ENCODE data around the gene SMPD4.
"Not testable (repeated sequence)": the region's sequence is repeated elsewhere in the genome, so short reads cannot be mapped to it uniquely, and the experiment has no call there.

DNA sequence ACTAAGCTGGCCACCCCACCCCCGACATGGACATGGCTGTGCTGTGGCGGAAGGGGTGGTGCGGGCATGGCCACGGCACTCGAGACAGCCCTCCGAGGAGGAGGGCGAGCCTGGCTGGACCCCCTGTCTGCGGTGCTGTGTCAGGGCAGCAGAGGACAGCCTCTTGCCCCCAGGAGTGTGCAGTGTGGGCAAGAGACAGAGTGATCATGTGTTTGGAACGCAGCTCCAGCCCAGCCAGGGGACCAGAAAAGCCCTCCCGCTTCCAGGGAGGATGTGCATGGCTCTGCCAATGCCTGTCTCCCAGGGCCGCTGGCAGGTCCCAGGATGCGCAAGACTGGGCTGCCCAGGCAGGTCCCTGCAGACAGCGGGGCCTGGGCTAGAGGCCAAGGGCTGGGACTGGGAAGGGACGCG is 42.6 kb downstream of the SMPD4 start:
- TF ChIP-seq, protein P1, sequence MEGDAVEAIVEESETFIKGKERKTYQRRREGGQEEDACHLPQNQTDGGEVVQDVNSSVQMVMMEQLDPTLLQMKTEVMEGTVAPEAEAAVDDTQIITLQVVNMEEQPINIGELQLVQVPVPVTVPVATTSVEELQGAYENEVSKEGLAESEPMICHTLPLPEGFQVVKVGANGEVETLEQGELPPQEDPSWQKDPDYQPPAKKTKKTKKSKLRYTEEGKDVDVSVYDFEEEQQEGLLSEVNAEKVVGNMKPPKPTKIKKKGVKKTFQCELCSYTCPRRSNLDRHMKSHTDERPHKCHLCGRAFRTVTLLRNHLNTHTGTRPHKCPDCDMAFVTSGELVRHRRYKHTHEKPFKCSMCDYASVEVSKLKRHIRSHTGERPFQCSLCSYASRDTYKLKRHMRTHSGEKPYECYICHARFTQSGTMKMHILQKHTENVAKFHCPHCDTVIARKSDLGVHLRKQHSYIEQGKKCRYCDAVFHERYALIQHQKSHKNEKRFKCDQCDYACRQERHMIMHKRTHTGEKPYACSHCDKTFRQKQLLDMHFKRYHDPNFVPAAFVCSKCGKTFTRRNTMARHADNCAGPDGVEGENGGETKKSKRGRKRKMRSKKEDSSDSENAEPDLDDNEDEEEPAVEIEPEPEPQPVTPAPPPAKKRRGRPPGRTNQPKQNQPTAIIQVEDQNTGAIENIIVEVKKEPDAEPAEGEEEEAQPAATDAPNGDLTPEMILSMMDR (IDR thresholded peaks at IDR 0.05; ENCODE audit: insufficient read depth, low read length, poor library complexity, severe bottlenecking) = not testable (repeated sequence)
- not testable (repeated sequence) for TF ChIP-seq EZH2phosphoT487 (conservative IDR thresholded peaks at IDR 0.05; ENCODE audit: low read length)
